ENCODE measurements around the gene POMC.
"Not testable (repeated sequence)": the region's sequence is repeated elsewhere in the genome, so short reads cannot be mapped to it uniquely, and the experiment has no call there.

The POMC gene

GRCh38 chr2:25168256-25169072 lies at the start of gene POMC:
Gene POMC (minus strand): TSS chr2:25168580. CDS start chr2:25164772, 3,808 bp downstream.
- Histone ChIP-seq H3K27me3 (peaks cover 49 to 58% (median 52%) of the 10 kb centered on the region in 11 experiments), H3K9ac (peak within 1 kb of the TSS in 10 of 11 experiments; percentile 16 to 55 (median 42); a peak in 13 of 22 replicates), H3K4me3 (peak within 1 kb of the TSS; percentile 47 to 67 (median 54)), H3K36me3 (no peaks in the 10 kb centered on the region), H3K27ac (no peak within 1 kb of the TSS), H3K9me3 (replicated peaks in 1 of 11) (peaks cover 0 to 7% (median 0%) of the 10 kb centered on the region in 11 experiments; a peak in 2 of 22 replicates), H3K4me2 (peak within 1 kb of the TSS; percentile 79 to 98 (median 93)), H4K20me1 (peaks cover 0 to 14% (median 0%) of the 10 kb centered on the region in 11 experiments; a peak in 6 of 22 replicates), H3K4me1 (peaks cover 14 to 39% (median 33%) of the 10 kb centered on the region in 10 experiments)
- no peak for TF ChIP-seq Cebpa-rat (IDR thresholded peaks at IDR 0.05)

- no peak overlapping the region for H3K4me2 ChIP-seq
- H3K36me3 ChIP-seq = no peaks in the 10 kb centered on the region
- H3K27ac ChIP-seq = no peak overlapping the region
- no peaks in the 10 kb centered on the region for H3K9me3 ChIP-seq (replicated peaks in 1 of 11)
- TF ChIP-seq Cebpa-rat (IDR thresholded peaks at IDR 0.05) = no peak
- H4K20me1 ChIP-seq = no peaks in the 10 kb centered on the region
- no peak overlapping the region for H3K9ac ChIP-seq
- peaks cover 12 to 50% (median 32%) of the 10 kb centered on the region in 10 experiments for H3K4me1 ChIP-seq
- no peak overlapping the region for H3K4me3 ChIP-seq
- H3K27me3 ChIP-seq = no peaks in the 10 kb centered on the region
Measured at GRCh38 chr2:25218100-25218499, 49.7 kb upstream of the POMC start.

- Histone ChIP-seq H3K4me2 (peak overlapping the region; percentile 58 to 91 (median 84)), H3K4me1 (peaks cover 12 to 70% (median 49%) of the 10 kb centered on the region in 10 experiments), H4K20me1 (no peaks in the 10 kb centered on the region), H3K4me3 (peak overlapping the region; percentile 52 to 71 (median 59)), H3K27ac (peak overlapping the region; percentile 37 to 81 (median 64); a peak in 19 of 22 replicates), H3K27me3 (no peaks in the 10 kb centered on the region), H3K9ac (peak overlapping the region; percentile 54 to 80 (median 74); a peak in 21 of 22 replicates), H3K36me3 (no peaks in the 10 kb centered on the region), H3K9me3 (replicated peaks in 1 of 11) (no peaks in the 10 kb centered on the region)
- no peak for TF ChIP-seq Cebpa-rat (IDR thresholded peaks at IDR 0.05)
Measured at GRCh38 chr2:25215948-25216679, 47.7 kb upstream of the POMC start.

- H3K4me1 ChIP-seq = peaks cover 16 to 79% (median 58%) of the 10 kb centered on the region in 10 experiments
- no peaks in the 10 kb centered on the region for H3K36me3 ChIP-seq
- no peaks in the 10 kb centered on the region for H3K9me3 ChIP-seq (replicated peaks in 1 of 11)
- no peaks in the 10 kb centered on the region for H3K27me3 ChIP-seq
- H4K20me1 ChIP-seq = no peaks in the 10 kb centered on the region
- TF ChIP-seq Cebpa-rat (IDR thresholded peaks at IDR 0.05) = no peak
- peak overlapping the region in 7 of 11 experiments; percentile 71 to 80 (median 77); a peak in 6 of 22 replicates for H3K9ac ChIP-seq
- peak overlapping the region in 5 of 10 experiments; percentile 54 to 65 (median 61); a peak in 6 of 20 replicates for H3K4me3 ChIP-seq
- peak overlapping the region; percentile 58 to 91 (median 84) for H3K4me2 ChIP-seq
- H3K27ac ChIP-seq = peak overlapping the region in 8 of 11 experiments; percentile 12 to 81 (median 69); a peak in 11 of 22 replicates
Measured at GRCh38 chr2:25215232-25215631, 46.9 kb upstream of the POMC start.

GRCh38 chr2:25213229-25213628 lies 44.8 kb upstream of the POMC start:
- no peak for TF ChIP-seq Cebpa-rat (IDR thresholded peaks at IDR 0.05)
- Histone ChIP-seq H4K20me1 (0 out of 22 replicates have a peak, but pooled peaks cover 0 to 6% (median 0%) of the 10 kb centered on the region in 11 experiments), H3K4me1 (peaks cover 25 to 85% (median 77%) of the 10 kb centered on the region in 10 experiments), H3K9ac (no peak overlapping the region), H3K27ac (no peak overlapping the region), H3K9me3 (replicated peaks in 1 of 11) (no peaks in the 10 kb centered on the region), H3K4me2 (peak overlapping the region in 6 of 11 experiments; percentile 7 to 79 (median 64); a peak in 8 of 22 replicates), H3K36me3 (no peaks in the 10 kb centered on the region), H3K4me3 (no peak overlapping the region), H3K27me3 (no peaks in the 10 kb centered on the region)

- peak overlapping the region in 8 of 11 experiments; percentile 53 to 82 (median 76); a peak in 15 of 22 replicates for H3K4me2 ChIP-seq
- H3K9ac ChIP-seq; H3K4me3 ChIP-seq; H4K20me1 ChIP-seq; H3K9me3 ChIP-seq (replicated peaks in 1 of 11); H3K36me3 ChIP-seq; H3K27me3 ChIP-seq: not testable (repeated sequence)
- peak overlapping the region in 2 of 11 experiments; percentile 34 to 42; a peak in 3 of 22 replicates for H3K27ac ChIP-seq
- H3K4me1 ChIP-seq = peaks cover 26 to 91% (median 82%) of the 10 kb centered on the region in 10 experiments
Measured at GRCh38 chr2:25210923-25211322, 42.5 kb upstream of the POMC start.

GRCh38 chr2:25207078-25207545 lies 38.7 kb upstream of the POMC start:
- no peaks in the 10 kb centered on the region for H3K9me3 ChIP-seq (replicated peaks in 1 of 11)
- peaks cover 14 to 25% (median 20%) of the 10 kb centered on the region in 11 experiments for H3K27me3 ChIP-seq
- TF ChIP-seq Cebpa-rat (IDR thresholded peaks at IDR 0.05) = no peak
- H3K36me3 ChIP-seq = no peaks in the 10 kb centered on the region
- peak overlapping the region; percentile 51 to 80 (median 68) for H3K4me2 ChIP-seq
- peaks cover 43 to 91% (median 79%) of the 10 kb centered on the region in 10 experiments for H3K4me1 ChIP-seq
- H3K27ac ChIP-seq = peak overlapping the region in 3 of 11 experiments; percentile 7 to 35 (median 29); a peak in 1 of 22 replicates
- H3K4me3 ChIP-seq = no peak overlapping the region
- 0 out of 22 replicates have a peak, but pooled peaks cover 0 to 6% (median 0%) of the 10 kb centered on the region in 11 experiments for H4K20me1 ChIP-seq
- peak overlapping the region in 1 of 11 experiments; percentile 28; a peak in 1 of 22 replicates for H3K9ac ChIP-seq

- Histone ChIP-seq H3K4me1 (peaks cover 37 to 72% (median 60%) of the 10 kb centered on the region in 10 experiments), H3K27me3 (peaks cover 14 to 25% (median 20%) of the 10 kb centered on the region in 11 experiments), H3K27ac (peak overlapping the region in 3 of 11 experiments; percentile 8 to 30 (median 25); a peak in 2 of 22 replicates), H3K4me3 (peak overlapping the region; percentile 29 to 59 (median 44)), H3K9ac (peak overlapping the region; percentile 29 to 65 (median 54); a peak in 19 of 22 replicates), H3K36me3 (no peaks in the 10 kb centered on the region), H3K9me3 (replicated peaks in 1 of 11) (no peaks in the 10 kb centered on the region), H4K20me1 (no peaks in the 10 kb centered on the region), H3K4me2 (peak overlapping the region; percentile 75 to 97 (median 93))
- no peak for TF ChIP-seq Cebpa-rat (IDR thresholded peaks at IDR 0.05)
Measured at GRCh38 chr2:25204190-25204838, 35.9 kb upstream of the POMC start.
